NCI-H226 (cell line): ENCODE measurements around the gene LRRC8D.
A peak's percentile ranks its signal among the peaks of the same experiment; 100 is the strongest.

Experiments used
- DNase-seq: peaks from one replicate; pipeline ENCODE4 v3.0.0-alpha.2; 2015

The LRRC8D gene

DNA sequence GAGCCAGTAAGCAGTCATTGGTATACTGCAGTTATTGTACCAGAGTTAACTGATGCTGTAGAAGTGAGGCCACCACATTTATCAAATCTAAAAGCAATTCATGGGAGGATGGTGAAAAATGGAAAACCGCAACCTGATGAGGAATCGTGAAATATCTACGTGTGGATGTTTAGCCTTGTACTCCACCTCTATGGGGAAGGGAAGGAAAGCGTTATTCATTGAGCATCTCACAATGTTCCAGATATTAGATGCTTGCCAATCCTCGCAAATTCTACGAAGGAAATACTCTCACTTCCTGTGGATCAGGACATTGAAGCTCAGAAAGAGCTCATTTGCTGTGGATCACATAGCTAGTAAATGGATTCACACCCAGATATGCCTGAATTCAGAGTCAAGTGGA is 77.3 kb downstream of the LRRC8D start:
- DNase-seq, result no peak

DNA sequence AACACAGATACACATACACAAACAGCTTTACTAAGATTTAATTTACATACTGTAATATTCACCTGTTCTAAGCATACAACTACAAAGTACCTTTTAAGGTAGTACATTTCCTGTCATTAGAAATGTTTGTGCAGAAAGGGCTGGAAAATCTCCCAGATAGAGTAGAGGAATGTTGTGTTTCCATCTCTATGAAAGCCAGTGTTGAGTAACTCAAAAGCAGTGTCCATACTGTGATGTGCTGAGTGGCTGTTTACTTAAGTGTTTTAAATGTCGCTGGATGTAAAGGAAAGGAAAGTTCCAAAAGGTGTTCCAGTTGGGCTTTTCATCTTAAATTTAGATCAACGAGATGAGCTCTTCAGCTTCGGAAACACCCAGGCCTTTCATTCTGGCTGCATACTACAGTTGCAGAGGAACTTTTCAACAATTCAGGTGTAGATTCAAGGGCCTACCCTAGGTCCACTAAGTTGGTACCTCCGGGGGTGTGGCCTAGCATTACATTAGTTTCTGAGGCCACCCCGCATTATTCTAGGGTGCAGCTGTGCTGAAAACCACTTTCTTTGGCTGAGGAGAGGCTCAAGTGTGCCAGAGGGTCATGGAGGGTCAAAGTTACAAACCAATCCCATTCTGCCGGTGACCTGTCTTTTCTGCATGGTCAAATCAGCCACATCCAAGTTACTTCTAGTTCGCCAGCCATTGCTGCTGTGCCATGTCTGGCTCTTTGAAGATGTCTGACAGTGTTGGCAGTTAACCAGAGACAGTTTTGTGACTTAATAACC is 78.1 kb downstream of the LRRC8D start:
- no peak for DNase-seq

DNA sequence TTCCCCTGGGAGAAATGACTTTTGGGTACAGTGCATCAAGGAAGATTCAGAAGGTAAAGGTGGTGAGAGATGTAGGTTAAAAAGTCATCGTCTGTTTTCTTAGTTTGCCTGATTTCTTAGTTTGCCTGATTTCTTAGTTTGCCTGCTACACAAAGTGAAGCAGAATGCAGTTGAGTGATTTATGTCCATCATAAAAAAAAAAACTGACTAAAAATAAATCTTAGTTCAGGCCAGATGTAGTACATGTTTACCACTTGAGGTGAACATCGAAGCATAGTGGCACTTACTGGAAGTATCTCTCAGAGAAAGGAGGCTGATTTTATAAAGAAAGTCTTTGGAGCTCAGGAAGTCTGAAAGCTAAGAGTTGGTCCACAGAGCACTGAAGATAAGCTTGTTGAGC is 79.5 kb downstream of the LRRC8D start:
- no peak for DNase-seq

DNA sequence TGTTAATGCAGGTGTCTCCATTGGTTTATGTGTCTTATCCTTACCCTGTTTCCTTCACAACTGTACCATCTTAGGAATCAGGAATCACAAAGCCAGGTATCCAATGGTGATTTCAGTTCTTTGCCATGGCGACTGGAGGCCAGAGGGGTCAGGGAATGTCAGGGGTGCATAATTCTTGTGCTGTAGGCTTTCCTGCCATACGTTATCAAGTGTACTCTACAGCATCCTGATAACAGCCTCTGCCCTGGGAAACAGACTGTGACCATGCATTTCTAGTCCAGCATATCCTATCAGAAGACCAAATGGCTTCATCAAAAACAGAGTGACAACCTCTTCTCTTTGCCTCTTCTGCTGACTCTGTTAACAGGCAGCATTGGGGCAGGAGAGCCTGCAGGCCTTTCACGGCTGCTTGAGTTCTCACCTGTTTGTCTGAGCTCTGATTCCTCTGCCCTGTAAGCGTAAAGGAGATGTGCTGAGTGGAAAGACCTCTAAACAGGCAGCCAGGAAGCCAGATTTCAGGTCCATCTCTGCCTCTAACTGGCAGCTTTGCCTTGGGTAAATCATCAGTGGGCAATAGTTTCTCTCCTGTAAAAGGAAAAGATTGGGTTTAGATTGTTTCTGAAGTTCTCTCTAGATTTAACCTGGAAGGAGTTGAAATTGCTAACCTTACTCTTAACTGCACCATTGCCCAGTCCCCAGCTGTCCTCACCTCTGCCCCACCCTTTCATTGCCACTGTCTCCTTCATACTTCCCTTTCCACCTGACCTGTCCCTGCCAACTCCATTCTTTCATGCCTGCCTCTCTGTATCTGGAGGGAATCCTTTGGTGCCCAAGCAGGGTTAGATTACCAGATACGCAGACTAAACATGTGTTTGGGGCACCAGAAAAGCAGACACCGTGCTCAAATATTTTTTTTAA is 80.2 kb downstream of the LRRC8D start:
- no peak for DNase-seq

DNA sequence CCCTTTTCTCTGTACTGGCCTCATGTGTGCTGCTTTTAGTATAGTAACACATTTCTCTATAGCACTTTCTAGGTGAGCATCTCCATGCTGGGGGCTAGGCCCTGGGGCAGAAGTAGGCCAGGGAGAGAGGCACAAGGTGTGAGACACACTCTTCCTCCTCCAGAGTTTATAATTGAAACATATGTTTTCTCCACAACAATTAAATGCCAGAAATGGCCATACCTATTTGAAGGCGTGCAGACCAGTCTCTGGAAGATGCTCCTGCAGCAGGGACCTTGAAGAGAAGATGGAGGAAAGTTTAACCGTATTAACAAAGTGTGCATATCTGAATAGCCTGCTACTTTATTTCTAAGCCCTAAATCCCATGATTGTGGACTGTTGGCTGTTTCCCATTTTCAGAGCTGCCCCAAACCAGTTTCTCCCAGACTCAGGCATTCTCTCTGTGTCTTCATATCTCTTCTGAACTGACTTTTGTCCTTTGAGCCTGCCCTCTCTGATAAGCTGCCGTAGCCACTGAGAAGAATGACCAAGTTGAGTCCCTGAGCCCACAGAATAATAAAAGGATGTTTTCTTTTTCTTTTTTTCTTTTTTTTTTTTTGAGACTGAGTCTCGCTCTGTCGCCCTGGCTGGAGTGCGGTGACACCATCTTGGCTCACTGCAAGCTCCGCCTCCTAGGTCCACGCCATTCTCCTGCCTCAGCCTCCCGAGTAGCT is 81.3 kb downstream of the LRRC8D start:
- DNase-seq, result no peak

DNA sequence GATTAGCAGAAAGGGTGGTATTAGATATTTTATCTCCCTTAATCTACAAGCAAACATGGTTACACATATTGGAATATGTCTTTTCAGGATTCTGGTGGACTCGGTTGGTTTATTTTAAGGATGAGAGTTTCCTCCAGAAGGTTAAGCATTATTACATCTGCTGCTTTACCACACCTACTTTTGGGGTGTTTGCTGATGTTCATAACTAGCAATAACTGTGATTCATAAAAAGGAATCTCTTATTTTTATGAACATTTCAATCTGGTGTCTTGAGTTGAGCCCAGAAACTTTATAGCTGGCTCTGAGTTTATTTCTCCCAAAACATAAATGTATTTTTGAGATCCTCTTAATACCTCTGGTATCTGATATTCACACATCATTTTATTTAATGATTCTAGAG is 82.7 kb downstream of the LRRC8D start:
- DNase-seq, result no peak

DNA sequence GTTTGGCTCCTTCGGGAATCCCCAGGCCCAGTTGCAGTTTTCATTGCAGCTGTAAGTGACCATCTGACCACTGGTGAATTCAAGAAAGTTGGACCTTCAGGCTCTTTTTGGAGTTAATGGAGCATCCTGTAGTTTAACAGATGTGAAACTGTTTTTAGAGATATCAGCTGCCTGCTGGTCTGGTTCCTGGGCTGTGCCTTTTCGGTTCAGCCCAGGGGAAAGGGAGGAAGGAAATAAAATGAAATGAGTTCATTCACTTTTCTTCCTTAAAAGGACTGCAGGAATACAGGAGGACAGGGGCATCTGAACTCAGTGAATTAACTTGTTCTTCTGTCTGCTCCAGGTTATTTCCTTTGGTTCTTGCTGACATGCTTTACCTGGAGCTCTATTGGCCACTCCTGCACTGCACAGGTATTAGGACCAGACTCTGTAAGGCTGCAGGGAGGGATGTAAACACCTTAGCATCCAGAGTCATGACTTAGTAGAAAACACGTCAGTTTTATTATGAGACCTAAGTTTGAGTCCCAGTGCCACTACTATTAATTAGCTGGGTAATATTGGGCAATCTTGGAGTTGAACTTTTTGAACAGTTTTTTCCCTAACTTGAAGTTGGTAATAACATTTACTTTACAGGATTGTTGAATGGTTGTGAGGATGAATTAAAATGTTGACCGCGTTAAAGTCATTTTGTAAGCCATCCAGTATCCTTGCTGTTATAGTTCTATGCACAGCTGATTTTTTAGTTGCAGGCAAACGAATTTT is 83.6 kb downstream of the LRRC8D start:
- no peak for DNase-seq

DNA sequence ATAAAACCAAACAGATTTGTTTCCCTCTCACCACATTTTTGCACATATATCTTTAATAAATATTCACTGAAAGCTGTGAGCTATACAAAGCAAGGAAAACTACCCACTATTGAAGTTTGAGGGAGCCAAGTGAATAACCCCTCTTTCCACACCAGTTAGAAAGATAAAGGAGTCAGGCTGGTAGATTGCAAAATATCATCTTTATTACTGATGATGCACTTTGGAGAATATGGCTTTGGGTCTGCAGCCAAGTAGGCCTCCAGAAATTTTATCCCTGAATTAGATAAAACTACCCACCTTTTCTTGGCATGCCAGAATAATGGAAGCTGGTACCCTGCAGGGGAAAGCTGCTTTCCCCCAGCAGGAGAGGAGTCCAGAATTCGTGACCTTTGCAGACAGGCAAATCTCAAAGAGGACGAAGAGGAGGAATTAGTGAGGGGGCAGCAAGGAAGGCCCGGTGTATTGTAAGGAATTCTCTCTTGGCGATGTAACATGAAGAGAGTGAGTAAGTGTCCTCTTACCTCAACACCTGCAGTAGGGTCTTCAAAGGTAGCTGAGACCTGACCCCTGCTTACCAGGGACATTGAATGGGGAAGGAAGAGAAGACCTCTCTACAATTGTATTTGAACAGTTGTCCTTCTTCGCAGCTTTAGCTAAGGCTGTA is 84.7 kb downstream of the LRRC8D start:
- DNase-seq, result peak; percentile 75

DNA sequence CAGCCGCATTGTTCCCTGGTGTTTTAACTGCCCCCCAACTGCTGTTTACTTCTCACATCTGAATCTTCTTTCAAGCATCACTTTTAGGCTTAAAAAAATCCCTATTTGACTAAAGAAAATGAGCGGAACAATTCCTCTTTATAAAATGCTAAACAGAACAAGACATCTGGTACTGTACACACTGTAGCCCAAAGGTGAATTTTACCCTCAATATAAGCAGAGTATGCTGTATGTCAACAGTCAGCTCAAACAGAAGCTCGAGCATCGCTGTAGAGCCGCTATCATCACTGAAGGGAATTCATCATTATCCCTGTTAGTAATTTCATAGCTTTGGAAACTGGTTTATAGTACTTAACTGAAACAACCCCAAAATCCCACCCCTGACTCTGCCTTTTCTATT is 85.3 kb downstream of the LRRC8D start:
- DNase-seq, result no peak

DNA sequence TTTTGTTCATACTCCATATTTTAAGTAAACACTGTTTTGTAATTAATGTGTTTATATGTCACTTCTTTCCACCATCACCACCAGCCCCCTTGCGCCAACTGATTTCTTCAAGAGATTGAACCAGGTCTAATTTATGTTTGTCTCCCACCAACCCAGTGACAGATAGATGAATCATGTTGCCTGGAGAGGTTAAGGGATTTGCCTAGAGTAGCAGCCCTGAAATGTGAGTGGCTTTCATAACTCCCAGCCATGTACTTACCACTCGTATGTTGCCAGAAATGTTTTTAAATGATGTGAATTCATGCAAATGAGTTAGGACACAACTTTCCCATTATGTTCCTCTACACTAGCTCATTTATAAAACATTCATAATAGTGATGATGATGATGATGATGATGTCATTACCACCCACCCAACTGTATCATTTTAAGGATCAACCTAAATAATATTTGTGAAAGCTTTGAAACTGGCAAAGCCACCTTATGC is 86.9 kb downstream of the LRRC8D start:
- DNase-seq, result peak; percentile 82

DNA sequence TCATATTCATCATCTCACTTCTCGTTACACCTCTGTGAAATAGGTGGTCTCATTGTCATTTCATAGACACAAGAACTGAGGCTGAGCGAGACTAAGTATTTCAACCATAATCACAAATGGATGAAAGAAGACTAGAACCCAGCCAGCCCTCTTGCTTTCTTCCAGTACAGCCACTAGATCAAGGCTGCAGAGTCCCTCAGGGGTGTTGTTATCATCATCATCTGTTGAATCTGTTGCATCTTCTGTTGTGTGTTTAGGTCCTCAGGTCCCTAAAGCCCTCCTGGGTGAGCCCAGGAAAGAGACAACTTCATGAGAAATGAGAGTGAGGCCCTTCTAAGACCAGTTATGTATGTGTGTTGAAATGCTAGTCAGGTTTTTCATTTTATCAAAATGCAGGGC is 87.4 kb downstream of the LRRC8D start:
- no peak for DNase-seq

DNA sequence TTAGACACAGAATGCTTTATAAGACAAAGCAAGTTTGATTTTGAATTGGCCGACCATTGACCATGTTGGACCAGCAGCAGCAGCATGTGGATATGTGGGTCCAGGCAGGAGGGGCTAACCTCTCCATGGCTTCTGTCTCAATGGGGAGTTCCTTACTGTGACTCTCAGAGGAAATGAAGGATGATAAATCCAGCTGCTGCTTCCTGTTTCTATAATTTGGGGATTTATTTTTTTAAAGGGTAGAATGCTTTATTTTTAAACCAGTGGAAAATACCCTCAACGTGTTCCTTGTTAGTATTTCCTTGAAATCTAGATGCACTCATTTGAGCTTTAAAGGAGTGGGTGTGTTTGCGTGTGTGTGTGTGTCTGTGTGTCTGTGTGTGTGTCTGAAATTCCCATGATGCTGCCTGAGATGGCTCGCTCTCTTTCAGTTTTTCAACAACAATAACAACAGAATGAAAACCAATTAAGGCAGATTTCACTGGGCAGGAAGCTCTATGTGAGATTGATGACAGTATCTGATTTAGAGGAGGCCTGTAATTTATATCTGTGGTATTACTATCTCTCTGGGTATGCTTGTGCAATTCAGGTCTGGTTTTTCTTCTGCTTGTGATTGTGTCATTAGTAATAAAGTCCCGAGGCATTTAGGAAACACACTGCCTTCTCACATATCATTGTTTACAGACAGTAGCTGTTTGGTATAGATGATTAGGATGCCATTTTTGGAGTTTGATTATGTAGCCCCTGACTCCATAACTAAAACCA is 88.0 kb downstream of the LRRC8D start:
- peak; percentile 84 for DNase-seq

DNA sequence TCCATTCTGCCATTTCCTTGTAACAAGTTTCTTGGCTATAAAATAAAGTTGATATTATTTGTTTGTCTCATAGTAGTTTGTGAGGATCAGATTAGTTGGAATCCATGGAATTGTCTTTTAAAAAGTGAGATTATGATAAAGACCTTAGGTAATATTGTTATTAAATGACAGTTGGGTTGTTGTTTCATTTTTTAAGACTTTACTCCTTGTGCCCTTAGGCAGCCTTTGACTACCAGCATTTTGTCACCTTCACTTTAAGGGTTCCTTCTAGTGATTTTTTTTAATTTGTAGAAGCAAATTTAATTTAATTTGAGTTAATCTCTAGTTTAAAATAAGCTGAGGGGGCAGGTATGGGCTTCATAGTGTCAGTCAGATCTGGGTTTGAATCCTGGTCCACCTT is 89.4 kb downstream of the LRRC8D start:
- DNase-seq, result no peak

DNA sequence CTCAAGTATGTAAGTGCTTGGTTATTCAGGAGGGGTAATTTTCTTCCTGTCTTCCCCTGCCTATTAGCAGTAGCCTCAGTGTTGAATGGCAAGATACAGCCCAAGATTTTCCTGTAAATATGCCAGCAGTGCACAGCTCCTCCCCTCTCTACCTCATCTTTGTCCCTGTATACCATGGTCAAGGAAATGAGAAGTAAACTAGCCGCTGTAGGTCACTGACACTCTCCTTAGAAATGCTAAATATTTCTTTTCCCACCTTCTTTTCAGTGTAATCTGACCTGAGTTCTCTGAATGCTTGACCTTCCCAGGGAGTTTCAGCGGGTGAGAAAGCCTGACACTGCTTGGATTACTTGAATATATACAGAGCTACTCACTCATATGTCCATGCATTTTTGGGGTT is 89.9 kb downstream of the LRRC8D start:
- DNase-seq, result peak; percentile 97

DNA sequence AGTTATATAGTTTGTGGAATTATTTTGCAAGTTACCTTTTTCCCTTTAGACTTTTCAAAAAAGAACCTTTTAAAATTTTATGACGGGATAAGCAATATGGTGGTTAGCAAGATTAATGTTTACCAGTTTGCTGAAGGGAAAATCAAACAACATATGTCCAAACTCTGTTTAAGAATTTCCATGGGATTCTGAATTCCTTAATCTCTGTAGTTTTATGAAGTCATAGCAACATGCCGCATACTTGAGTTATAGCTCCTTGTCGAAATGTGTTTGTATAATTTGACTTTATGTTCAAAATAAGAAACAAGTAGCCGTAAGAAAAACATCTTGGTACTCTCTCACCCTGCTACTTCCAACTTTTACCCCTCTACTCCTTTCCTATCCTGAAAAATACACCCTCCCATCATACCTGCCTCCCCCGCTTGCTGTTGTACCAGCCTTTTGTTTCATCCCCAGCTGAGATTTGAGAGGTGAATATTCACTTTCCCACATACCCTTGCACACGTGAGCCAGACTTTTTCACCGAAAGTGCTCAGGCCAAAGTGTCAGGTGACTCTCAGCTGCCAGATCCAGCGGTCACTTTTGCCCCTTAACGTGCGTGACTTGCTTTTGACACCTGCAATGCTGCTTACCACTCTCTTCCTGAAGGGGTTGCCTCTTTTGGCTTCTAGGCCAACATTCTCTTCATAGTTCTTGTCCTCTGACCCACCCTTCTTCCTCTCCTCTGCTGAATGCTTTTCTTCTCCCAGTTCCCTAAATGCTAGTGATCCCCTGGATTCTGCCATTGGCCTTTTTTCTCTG is 90.6 kb downstream of the LRRC8D start:
- DNase-seq, result peak; percentile 52

DNA sequence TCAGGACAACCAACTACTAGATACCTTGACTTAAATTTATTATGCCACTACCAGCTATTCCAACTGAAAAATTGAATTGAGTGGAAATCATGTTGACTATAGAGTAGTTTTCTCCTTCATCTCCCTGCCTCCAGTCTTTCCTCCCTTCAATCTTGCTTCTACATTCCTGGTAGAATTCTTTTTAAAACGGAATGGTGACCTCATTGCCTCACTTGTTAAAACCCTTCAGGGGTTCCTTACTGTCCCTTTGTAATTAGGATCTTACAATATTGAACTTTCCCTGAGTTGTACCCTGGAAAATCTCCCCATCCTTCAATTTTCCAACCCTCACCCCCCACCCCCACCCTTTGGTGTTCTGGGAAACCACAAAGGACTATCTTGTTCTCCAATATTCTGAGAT is 91.2 kb downstream of the LRRC8D start:
- no peak for DNase-seq

DNA sequence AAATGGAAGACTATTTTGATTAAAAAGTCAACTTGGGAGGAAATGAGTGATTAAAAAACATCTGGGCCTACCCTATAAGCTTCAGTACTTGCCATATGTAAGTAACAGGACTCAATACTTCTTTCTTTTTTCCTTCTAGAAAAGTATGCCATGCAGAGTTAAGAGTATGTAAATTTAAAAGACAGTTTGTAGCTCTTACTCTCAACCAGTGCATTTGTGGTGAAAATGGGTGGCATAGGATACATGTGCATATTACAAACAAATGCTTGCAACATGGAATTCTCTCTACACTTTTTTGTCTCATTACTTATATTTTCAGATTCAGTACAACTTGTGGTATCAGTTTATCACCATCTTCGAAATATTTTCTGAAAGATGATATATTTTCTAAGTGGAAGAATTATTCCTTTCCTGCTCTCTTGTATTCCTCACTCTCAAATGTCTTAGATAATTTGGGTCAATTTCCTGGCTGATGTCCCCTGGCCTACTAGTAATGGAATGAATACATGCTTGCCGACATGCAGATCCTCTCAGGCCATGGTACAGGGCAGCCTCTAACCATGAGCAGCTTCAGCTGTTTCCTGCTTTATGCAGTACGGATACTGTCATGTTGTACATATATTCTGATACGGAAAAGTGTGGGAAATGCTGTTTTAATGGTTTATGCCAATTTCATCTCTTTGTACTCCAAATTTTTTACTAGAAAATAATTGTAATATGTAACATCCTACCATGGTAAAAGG is 92.7 kb downstream of the LRRC8D start:
- DNase-seq, result no peak

DNA sequence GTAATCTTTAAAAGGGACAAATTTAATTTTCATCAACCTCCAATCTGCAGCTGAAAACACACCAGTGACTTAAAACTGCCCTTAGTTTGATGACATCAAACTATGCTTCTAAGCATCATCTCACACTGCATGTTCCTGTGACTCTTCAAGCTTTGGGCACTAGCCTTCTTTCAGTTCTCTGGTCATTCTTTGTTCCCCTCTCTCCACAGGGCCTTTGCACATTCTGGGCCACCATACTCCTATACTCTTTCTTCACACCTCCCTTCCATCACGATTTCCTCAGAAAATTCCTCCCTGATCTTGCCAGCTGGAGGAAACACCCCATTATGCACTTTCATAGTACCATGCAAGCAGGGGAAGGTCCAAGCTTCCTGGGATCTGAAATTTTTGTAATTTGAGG is 96.5 kb downstream of the LRRC8D start:
- no peak for DNase-seq

DNA sequence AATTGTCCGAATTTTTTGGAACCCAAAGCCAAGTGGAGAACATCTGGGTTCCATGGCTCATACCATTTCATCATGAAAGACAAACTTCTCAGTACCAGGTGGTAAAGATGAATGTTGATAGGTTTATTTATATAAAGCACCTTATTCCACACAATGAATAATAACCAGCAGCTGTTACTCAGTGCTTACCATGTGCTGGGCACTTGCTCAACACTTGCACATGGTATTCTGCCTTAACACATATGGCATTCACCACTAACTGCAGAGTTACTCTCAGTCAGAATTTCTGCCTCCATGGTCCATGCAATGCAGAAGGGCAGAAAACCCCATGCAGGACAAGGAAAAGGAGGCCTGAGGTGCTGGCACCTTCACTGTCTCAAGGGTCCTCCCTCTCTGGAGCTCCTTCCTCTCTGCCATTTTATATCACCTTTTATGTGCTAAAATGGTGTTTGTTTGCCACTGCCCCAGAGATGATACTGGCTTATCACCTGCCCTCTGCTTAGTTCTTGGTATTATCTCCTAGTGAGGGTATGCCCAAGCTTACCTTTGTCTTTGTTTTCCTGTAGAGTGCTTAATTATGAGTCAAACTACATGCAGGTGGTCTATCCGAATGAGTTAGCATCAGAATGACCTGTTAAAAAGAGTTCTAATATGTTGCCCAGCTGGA is 97.4 kb downstream of the LRRC8D start:
- DNase-seq, result peak; percentile 46
